DLD1 (cell line): Measurements from ENCODE around the gene ABHD2.

ENCODE experiments used
- in situ Hi-C: cut with HindIII; loops from 2 replicates; pipeline ENCODE4 v1.10.0; 2017; ENCODE audit warnings: low sequenced_read_pairs

ABHD2 gene

DNA sequence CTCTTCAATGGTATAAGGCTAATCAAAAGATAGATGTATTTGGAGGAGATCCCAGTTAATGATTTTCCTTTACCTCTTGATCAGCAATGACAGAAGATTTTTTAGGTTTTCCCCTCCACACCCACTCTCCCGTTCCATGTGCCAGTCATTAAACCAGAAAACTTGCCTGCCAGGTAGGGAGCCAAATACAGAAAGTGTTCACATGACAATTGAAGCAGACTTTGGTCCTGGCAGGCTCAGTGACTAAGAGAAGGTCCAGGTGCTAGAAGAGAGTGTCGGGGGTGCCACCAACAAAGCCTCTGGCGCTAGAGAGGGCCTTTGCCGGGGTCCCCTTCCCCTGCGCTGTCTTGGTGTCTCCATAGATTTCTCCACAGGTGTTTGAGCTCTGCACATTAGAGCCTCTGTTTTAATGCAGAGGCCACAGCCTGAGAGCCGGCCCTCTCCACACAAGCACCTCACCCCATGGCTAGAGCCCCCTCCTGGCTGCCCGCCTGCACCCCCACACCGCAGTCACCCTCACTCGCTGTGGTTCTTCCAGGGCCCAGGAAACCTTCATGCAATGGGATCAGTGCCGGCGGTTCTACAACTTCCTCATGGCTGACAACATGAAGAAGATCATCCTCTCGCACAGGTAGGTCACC, 96.8 kb downstream of the ABHD2 start:
- in situ Hi-C loops: no loop called here

DNA sequence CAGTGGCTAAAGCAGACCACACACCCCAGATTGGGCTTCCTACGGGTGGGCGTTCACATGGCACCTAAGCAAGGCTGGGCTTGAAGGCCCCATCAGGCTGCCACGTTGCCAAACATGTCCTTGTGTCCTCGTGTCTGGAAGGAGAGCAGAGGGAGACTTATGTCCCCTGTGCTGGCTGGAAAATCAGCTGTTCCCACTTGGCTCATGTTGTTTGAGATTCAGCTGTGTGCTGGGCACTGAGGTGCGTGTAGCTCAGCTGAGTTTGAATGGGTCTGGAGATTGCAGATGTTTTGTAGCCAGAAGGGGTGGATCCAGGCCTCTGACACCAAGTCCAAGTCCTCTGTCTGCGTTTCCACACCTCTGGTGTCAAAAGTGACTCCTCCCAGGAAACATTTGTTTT, 98.5 kb downstream of the ABHD2 start:
- in situ Hi-C loops: no loop called here

DNA sequence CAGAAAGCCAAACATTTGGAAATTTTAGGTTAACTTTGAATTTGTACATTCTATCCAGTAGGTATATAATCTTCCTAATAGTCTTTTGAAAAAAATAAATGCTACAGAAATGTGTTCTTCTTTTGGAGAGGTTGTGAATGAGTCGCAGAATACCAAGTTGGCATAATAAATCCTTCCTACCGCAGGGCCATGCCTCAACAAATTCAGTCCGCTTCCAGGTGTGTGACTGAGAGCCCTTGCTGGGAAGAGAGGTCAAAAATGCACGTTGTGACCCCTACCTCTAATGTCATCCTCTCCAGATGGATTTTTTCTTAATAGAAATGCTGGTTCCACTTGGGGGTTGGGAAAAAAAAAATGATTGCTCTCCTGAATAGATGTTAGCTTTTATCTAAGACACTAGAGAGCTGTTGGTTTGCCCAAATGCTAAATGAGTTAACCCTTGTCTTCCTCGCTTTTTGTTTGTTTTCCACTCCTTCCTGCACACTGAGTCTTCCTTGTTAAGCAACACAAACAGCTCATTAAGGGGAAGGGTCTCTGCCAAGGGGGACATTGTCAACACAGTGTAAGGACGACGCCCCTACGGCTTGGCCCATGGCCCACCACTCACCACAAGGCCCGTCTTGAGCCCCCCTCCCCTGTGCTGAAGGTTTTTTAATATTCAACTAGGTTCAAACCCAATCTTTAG, 99.2 kb downstream of the ABHD2 start:
- in situ Hi-C loops: no loop called here

DNA sequence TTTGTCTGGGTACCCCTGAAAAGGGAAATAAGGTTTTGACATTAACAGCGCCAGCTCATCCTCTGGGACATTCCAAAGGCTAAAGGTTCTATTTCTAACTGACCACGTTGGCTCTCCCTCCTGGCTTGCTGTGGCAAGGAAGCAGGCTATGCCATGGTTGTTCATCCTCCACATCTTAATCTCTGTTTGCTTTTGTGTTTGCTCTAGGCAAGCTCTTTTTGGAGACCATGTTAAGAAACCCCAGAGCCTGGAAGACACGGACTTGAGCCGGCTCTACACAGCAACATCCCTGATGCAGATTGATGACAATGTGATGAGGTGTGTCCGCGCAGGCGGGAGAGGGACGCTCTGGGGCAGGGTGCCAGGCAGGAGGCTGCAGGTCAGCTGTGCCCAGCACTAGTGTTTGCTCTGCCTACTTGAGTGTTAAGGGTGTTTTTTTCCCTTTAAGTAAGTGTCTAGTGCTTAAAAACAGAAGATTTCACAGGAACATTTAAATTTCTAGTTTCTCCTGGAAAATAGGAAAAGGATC, 99.8 kb downstream of the ABHD2 start:
- in situ Hi-C loops: no loop called here

DNA sequence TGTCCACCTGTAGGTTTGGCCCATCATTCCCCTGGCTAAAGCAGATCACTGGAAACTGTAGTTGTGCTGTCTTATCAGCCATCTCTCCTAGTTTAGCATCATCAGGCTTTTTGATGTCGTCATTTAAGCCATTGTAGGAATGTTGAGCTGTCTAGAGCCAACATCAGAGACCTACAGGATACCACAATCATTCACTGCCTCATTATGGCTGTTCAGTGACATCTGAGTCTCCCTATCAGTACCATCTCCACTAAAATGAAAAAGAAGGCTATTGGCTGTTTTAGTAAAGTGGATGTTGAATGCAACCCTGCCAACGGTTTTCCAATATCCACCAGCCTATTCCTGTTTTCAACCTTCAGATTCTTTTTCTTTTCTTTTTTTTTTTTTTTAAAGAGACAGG, 103.9 kb downstream of the ABHD2 start:
- in situ Hi-C loops: no loop called here

DNA sequence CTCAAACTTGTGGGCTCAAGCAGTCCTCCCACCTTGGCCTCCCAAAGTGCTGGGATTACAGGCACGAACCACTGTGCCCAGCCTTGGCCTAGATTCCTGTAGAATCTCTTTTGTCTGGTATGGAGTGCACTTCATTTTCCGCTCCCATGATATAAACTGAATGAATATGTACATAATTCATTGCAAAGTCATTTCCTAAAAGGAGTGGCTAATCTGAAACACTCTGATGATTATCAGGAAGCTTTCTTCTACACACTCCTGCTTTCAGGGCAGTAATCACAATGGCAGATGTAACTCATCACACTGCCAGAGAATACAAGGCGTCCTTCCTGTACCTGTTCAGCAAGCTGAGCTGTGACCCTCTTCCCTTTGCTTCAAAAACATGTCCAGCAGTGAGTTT, 104.5 kb downstream of the ABHD2 start:
- in situ Hi-C loops: no loop called here

DNA sequence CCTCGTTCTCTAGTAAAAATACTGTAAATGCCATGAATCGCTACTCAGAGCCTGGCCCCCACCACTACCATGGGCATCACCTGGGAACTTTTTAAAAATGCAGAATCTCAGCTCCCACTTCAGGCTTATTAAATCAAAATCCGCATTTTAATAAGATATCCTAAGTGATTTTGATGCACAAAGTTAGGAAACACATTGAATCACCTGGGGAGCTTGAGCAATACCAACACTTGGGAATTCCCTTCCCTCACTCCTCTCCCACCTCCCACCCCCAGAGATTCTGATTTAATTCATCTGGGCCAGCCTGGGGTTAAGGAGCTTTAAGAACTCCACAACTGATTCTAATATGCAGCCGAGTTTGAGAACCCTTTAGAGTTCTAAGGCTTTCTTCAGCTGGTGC, 106.4 kb downstream of the ABHD2 start:
- in situ Hi-C loops: no loop called here

DNA sequence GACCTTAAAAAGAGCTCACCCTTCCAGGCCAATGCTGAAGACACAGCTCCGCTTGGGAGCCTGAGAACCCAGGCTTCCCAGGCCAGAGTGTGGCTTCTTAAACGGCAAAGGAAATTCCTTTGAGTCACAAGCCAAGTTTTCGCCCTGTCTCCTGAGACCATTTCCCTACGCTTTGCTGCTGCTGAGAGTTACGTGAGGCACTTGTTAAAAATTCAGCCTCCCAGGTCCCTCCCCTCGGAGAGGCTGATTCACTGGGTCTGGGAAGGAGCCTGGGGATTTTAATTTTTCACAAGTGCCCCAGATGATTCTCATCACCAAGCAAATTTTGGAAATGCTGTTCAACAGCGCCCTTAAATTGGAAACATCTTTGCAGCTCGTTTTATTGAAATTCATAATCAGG, 107.6 kb downstream of the ABHD2 start:
- in situ Hi-C loops: no loop called here

DNA sequence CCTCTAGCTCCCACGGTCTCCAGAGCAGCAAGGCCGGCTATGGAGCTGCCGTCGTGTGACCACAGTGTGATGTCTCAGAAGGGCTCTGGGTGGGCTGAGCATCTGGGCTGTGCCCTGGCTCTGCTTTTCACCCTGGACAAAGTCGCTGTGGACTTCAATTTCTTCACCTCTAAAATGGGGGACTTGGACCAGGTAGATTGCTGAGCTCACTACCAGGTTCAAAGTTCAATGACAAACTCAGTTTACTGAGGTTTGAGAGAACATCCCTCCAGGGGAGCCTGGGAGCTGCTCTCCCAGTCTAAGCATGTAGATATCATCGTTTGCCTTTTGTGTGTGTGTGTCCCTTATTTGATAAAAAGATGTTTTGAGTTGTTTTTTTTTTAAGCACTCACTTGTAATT, 108.0 kb downstream of the ABHD2 start:
- in situ Hi-C loops: no loop called here

DNA sequence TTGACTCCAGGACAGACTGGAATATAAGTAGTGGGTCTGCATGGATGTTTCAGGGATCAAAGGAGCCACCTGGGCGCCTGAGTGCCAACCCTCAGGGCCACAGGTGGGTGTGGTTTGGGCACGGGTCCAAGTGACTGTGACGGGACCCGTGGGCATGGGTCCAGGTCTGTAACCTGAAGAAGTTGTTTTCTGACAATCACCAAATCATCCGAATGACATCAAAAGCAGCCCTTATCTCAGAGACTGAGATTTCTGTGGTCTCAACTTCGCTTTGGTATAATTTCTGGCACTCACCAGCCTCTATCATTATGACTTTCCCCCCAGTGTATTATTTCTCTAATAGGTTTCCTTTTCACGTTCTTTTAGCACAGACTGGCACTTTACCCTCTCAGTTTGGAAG, 108.7 kb downstream of the ABHD2 start:
- in situ Hi-C loops: no loop called here

DNA sequence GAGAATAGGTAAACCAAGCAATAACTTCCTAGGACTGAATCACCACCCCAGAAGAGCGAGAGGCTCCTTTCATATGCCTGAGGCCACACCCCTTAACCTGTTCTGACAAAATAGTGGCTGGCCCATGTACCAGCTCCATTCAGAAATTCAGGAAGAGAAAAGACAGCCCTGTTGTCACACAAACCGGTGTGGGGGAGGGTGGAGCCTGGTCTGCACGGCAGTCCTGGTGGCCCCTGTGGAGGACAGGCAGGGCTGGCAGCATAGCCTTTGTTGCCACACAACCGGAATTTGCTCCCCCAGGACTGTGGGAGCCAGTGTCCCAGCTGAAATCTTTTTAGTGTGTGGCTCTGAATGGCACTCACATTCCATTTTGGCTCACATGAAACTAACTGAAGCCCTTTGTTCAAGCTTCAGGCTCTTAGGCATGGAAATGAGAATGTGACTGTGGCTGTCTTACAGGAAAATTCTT, 109.3 kb downstream of the ABHD2 start:
- in situ Hi-C loops: no loop called here

DNA sequence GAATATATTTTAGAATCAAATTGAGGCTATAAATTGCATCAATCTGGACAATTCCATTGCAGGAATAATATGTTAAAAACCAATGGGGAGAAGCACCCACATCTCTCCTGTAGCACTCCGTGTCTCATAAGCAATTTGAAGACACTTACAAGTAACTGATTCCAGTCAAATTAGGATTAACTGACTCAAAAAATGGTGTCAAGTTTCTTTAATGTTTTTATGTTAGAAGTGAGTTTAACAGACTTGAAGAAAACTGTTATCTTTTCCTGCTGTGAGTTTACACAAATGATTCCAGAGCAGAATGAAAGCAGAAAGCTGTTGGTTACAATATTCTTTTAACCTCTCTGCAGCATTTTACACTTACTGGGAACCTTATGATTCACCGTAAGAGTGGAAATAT, 109.9 kb downstream of the ABHD2 start:
- in situ Hi-C loops: no loop called here

DNA sequence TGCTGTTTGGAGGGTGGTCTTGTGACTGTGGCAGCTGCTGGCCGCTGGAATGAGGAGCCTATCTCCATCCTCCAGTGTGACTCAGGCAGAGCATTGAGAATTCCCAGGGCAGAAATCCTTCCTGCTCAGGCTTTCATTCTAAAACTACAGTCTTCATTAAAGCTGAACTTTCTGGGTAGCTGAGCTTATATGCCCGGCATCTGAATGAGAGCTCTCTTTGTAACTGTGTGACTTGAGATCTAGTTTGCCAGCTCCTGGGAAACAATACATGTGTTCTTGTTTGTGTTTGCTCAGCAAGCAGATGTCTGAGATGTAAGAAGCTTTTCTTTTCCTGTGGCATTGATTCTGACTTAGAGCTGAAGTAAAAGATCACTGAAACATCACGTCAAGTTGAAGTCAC, 110.7 kb downstream of the ABHD2 start:
- in situ Hi-C loops: no loop called here

DNA sequence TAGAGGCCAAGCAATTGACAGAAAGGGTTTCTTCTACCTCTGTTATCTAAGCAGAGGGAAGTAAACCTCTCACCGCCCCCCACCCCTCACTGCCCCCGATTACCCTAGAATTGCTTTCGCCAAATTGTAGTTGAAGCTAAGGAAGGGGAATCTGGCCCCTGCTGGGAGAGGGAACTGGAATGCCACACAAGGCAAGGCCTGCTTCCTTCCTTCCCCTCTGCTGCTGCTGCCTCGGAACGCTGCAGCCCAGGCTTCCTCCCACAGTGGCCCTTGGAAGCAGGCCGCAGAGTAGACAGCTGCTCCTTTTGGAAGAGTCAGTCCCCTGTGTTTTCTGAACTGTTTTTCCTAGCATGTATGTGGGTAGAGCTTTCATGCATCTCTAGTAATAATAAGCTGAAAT, 111.5 kb downstream of the ABHD2 start:
- in situ Hi-C loops: no loop called here

DNA sequence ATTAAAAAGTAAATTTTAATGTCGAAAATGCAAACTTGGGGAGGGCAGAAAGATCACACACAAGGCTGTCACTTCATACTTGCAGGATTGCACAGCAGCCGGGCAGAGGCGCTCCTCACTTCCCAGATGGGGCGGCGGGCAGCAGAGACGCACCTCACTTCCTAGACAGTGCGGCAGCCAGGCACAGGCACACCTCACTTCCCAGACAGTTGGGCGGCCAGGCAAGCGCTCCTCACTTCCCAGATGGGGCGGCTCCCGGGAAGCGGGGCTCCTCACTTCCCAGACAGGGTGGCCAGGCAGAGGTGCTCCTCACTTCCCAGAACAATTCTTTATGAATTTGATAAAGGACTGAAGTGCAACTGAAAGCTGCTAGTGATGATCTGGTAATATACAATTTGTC, 111.9 kb downstream of the ABHD2 start:
- in situ Hi-C loops: no loop called here

DNA sequence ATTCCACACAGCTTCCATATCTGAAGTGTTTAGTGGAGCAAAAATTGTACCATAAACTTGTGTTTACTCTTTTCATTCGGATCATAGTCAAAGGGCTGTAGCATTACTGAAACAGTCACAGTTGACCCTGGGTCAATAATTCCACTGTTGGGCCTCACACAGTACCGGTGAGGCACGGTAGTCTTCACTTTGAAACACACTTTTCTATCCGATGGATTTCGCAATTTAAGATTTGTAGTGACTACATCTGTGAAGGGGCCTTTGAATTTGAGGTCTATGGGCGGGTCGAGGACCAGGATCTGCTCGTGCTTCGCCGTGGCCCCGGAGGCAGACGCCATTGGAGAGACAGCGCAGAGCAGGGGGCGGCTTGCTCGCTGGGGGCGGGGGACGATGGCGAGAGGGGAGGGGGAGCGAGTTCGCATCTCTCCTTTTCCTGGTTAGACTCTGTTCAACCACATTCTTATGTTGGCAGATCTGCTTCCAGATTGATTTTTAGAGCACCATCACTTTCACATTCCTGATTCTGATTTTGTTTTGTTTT, 113.3 kb downstream of the ABHD2 start:
- in situ Hi-C loops: no loop called here

DNA sequence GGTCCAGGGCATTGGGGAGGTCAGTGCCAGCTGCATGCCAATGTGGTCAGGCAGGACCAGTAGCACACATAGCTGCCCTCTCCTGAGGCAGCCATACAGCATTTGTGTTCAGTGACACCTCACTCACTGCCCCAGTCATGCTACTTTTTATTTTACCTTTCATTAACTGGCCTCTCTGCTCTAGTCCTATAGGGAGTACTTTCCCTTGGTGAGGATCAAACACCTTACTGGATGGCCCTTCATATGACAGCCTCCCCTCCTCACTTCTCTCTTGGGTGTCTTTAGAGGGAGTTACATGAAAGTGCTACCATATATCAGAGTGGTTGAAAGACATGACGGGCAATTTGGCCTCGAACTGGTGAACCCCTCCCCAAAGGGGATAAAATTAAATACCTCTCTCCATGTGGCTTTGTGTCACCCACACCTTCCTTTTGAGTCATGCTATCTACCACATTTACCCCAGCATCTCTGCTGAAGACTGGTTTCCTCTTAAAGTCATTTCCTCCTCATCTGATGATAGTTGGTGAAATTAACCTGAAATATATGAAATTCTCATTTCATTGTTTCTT, 115.5 kb downstream of the ABHD2 start:
- in situ Hi-C loops: no loop called here

DNA sequence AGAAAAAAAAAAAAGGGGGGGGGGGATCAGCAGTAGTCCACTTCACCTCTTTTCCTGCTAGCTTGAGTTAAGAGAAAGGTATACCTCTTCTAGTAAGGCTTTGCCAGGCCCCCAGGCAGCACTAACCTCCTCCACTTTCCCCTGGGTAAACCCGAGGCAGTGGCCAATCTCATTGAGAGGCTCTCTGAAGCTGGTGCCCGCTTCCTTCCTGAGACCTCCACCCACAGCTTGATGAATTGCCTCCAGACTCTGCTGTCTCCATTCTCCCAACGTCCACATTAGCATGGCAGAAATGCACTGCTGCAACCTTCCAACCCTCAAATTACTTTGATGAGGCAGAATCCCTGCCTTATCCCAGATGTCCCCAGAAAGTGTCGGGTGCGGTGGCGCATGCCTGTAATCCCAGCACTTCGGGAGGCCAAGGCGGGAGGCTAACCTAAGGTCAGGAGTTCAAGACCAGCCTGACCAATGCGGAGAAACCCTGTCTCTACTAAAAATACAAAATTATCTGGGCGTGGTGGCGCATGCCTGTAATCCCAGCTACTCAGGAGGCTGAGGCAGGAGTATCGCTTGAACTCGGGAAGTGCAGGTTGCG, 117.8 kb downstream of the ABHD2 start:
- in situ Hi-C loops: no loop called here

DNA sequence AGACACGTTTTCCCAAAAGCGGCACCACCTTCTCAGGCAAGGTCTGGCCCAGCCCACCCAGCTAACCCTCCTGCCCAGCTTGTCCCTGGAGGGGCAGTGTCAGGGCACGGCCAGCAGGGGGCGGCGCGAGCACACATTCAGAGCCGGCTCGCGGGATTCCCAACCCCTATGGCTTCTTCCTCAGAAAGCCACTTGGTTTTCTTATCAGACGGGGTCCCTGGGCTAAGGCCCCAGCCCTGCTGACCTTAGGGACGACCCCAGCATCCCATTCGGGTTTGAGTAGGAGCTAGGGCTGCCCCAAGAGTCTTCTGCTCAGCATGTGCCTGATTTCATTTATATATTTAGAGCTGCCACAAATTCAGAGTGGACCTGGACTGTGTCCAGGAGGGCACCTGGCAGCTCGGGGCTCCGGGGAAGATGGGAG, 118.7 kb downstream of the ABHD2 start:
- in situ Hi-C loops: no loop called here

DNA sequence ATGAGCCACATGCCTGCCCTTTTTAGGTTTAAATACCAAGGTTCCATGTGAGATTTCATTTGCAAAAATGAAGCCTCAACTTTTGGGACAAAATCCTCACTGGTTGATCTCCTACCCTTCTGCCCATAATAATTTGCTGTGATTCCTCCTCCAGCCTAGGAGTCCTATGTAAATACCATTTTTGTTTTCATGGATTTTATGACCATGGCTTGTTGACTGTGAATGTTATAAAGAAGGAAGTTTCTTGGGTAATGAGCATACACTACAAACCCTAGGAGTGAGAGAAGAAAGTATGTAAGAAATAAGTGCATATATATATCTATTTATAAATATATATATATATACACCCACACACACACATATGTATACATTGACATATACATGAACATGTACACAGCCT, 120.0 kb downstream of the ABHD2 start:
- in situ Hi-C loops: no loop called here

DNA sequence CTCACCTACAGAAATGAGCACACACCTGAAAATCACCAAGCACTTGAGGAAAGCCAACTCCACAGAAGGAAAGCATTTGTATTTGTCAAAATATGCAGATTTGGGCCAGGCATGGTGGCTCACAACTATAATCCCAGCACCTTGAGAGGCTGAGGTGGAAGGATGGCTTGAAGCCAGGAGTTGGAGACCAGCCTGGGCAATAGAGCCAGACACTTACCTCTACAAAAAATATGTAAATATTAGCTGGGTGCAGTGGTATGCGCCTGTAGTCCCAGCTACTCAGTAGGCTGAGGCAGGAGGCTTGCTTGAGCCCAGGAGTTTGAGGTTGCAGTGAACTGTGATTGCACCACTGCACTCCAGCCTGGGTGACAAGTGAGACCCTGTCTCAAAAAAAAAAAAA, 120.8 kb downstream of the ABHD2 start:
- in situ Hi-C loops: no loop called here
